Measurements from ENCODE around the gene TM4SF5.

Gene TM4SF5, protein sequence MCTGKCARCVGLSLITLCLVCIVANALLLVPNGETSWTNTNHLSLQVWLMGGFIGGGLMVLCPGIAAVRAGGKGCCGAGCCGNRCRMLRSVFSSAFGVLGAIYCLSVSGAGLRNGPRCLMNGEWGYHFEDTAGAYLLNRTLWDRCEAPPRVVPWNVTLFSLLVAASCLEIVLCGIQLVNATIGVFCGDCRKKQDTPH

DNA sequence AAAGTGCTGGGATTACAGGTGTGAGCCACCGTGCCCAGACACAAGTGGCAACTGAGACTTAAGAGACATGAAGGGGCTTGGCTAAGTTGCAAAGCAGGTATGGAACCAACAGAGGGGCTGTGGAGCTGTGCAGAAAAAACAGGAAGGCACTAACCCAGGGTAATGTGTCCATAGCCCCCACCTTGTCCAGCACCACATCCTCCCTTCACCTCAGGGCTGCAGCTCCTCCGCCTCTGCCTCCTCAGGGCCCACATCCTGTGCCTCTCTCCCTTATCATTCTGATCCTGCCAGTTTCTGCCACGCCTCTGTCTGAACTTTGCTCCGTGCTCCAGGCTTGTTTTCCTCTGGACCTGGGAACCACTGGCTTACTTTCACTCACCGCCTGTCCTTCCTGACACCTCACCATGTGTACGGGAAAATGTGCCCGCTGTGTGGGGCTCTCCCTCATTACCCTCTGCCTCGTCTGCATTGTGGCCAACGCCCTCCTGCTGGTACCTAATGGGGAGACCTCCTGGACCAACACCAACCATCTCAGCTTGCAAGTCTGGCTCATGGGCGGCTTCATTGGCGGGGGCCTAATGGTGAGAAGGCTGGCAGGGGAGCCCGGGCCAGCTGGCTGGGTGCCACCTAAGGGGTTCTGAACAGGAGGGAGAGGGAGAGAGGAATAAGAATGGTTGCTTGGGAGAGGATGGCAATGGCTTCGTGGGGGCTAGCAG lies at the start of gene TM4SF5:
TSS of gene TM4SF5 (plus strand) at position 368 of the 716 bp plus-strand sequence. CDS start at position 405, 37 bp downstream.
- DNase-seq (ENCODE audit: low spot score), result no peak

DNA sequence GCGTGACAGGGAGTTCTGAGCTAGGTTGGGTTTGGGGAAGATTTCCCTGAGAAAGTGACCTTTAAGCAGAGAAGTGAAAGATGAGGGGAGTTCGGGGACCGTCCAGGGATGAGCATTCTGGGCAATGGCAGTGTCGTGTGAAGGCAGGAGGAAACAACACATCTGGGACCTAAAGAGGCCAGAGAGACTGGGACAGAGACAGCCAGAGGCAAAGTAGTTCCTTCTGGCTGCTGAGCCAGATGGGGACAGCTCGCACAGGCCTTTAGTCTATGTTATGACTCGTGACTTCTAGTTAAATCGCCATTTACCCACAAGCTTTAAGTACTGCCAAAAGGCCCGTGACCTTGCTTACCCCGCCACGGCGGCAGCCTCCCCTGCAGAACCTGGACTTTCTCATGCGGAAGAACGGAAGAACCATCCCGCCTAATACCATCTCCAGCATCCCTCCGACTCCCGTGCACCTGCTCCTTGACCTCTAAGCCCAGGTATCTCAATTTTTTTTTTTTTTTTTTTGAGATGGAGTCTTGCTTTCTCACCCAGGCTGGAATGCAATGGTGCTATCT lies 48.9 kb upstream of the TM4SF5 start:
- no peak for DNase-seq (ENCODE audit: low spot score)

DNA sequence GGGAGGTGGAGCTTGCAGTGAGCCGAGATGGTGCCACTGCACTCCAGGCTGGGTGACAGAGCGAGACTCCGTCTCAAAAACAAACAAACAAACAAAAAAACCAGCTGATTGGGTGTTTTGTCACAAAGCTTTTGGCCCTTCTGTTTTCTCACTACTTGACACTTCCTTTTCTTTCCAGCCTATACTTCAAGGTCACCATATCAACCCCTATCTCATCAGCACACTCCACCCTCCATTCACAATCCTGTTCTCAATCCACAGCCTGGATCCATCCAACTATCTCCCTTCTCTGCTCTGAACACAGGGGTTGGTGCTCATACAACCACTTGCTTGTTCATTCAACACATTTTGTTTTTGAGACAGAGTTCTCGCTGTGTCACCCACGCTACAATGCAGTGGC lies 47.0 kb upstream of the TM4SF5 start:
- DNase-seq (ENCODE audit: low spot score), result no peak

DNA sequence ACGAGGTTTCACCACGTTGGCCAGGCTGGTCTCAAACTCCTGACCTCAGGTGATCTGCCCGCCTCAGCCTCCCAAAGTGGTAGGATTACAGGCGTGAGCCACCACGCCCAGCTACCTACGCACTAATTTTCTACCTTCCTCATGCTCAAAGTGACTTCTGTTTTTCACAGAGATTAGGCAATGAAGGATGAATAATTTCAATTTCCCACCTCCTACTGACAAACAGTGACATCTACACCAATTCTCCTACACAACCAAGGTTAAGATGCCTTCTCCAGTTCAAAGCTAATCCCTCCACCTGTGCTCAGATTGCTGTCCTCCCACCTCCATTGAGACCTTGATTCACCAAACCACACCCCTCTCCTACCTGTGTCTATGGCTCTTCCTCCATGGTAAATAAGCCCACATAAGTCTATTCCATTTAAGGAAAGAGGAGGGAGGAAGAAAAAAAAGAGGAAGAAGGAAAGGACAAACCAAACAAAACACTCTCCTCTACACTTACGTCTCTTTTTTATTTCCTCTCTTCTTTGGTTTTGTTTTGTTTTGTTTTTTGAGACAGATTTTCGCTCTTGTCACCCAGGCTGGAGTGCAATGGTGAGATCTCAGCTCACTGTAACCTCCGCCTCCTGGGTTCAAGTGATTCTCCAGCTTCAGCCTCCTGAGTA lies 45.9 kb upstream of the TM4SF5 start:
- DNase-seq (ENCODE audit: low spot score), result no peak

DNA sequence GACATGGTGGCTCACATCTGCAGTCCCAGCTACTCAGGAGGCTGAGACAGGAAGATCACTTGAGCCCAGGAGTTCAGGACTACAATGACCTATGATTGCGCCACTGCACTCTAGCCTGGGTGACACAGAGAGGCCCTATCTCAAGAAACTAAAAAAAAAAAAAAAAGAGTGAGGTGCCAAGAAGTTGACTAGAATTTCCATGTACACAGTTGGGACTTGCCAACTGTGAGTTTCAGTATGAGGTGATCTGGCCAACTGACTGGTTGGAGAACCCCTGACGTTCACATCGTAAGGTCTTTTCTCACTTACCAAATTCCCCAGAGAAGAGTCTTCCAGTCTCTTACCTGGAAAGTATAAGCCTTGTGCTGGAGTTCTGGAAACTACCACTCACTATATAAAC lies 43.6 kb upstream of the TM4SF5 start:
- DNase-seq (ENCODE audit: low spot score), result no peak

DNA sequence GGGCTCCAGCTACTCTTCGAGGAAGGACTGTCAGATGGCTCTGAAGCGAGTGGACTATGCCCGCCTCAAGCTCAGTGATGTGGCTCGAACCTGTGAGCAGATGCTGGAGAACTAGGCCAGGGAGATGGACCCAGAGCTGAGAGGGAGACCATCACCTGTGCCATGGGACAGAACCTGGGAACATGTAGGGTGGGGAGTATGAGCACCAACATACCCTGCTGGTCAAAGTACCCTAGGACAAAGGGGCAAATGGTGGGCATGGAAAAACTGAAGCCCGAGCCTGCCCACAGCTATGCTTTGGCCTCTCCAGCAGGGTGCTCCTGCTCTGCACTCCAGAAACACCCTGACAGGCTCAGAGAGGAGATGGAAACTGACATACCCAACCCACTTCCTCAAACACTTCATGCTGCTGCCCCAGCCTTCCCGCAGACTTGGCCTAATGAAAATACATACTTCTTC lies 38.6 kb upstream of the TM4SF5 start:
- DNase-seq (ENCODE audit: low spot score), result no peak

DNA sequence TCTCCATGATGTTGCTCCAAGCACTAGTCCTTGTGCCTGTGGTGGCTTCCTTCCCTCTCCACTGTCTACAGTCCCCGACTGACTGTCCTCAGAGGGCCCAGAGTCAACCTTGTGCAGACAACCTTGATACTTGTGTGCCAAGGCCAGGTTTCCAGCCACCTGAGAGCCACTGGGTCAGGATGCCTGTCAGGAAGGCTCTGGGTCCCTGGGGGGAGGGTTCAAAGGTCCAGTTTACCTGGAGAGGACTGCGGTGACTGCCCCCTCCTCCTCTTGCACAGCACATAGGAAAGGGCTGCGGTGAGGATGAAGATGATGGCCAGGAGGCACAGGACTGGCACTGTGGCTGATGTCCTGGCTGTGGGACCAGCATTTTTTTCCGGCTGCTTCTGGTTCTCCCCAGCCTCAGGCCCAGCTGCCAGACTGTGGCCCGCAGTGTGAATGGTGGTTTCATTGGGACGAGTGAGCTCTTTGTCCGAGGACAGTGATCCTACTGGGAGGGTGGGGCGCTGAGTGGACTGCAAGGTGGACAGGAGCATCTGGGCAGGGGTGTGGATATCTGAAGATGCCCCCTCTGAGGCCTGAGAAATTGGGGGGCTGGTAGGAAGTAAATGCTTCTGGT lies 36.7 kb upstream of the TM4SF5 start:
- DNase-seq (ENCODE audit: low spot score), result no peak

DNA sequence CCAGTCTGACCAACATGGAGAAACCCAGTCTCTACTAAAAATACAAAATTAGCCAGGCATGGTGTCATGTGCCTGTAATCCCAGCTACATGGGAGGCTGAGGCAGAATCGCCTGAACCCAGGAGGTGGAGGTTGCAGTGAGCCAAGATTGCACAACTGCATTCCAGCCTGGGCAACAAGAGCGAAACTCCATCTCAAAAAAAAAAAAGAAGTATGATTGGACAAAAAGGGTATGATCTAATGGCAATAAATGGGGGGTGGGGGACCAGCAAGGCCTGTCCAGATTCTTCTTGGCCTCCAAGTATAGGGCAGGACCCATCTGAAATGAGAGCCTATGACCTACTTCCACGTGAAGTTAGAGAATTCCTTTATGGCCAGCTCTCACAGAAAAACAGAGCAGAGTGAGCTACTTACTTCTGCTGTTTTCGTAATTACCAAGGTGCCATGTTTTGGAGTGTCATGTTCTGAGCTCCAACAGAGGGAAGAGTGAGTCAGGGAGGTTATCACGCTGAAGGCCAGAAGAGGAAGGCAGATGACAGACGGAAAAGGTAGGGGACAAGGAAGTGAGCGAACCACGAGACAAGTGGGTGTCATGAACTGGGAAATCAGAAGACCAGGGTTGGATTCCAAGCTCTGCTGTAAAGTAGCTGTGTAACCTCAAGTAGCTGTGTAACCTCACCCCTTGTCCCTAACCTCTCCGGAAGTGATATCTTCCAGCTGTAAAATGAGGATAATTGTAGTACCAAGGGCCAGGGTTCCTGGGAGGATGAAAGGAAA lies 35.6 kb upstream of the TM4SF5 start:
- no peak for DNase-seq (ENCODE audit: low spot score)

DNA sequence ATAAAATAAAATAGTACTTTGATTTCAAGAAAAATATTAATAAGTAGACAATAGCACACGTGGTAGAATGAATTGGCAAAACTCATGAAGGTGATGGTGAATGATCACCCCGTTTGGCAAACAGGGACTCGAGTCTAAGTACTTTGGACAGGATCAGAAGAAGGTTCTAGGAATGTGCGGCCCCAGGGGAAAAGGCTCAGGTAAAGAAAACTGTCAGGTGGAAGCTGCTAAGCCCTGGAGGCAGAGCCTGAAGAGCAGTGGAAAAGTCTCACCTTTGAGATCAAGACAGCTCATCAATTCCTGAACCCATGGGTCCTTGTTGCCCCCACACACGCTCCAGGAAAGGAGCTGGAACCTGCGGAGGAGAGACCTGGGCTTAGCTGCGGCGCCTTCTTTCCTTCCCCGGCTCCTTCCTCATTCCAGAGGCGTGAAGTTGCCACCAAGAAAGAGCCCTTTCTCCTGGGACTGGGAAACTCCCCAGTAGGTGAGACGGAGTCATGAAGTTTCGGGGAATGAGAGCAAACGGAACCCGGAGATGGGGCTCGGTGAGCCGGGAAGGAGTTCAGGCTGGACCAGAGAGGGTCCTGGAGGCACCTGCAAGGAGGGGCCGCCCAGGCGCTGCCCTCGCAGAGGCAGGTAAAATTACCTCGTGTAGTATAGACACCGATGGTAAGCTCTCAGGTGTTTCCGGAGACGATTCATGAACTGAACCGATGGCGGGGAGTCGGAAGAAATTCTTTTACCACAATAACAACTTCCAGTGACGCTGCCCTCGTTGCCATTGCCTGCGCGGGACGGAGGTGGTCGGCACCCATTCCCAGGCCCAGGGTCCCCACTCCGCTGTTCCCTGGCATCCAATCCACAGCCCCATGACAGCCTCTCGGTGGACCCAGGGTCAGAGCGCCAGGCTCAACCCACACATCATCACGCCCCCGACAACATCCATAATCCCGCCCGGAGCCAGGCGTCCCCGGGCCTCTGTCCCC lies 33.3 kb upstream of the TM4SF5 start:
- no peak for DNase-seq (ENCODE audit: low spot score)

DNA sequence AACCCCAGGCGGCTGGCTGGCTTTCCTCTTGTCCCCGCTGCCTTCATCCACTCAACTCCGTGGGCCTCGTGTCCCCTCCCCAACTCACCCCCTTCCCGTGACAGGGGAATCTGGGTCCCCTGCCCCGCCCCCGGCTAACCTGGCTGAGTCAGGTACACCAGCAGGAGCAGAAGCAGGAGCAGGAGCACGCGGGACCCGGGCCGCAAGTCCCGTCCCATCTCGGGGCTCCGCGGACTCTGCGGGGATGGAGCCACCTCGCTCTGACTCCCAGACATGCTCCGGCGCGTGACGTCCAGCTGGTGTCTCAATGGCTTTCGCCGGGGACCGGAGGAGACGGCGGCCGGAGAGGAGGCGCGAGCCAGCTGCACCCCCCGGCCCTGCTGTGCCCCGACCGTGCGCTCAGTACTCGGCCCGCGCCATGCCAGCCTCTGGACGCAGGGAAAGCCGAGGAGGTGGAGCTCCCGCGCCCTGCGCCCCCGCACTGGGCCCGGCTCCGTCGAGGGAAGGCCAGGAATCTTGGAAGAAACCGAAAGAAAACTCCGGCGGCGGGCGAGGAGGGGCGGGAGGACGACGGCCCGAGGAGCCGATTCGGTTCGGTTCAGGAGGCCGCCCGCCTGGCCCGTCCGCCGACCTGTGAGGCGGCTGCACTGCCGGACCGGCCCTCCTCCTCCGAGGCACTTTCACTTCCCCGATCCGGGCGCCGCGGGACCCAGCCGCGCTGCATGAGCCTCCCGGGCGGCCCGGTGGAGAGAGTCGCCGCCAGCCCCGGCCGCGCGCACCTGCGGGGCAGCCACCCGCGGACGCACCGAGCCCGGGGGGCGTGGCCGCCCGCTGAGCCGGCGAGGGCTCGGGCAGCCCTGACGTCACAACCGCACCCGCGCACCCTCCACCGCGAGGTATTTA lies 32.3 kb upstream of the TM4SF5 start, which contains the start of the genes CXCL16 and ZMYND15:
TSS of gene CXCL16 (minus strand) at position 807 of the 903 bp plus-strand sequence. CDS start at position 218, 589 bp downstream.
TSS of gene ZMYND15 (plus strand) at position 712 of the 903 bp plus-strand sequence. CDS start 716 bp downstream, outside the sequence.
- DNase-seq (ENCODE audit: low spot score), result no peak

DNA sequence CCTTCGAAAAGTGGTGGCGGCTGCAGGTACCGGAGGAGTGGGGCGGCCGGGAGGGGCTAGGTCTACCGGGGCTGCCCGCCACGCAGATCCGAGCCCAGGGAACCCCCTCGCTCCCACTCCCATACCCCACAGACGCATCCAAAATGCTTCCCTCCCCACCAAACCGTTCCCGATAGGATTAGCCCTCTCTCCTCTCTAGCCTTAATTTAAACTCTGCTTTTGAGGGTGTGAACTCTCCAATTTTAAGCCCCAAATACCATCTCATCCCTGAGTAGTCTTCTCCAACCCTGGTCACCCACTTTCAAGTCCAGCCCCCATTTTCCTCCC lies 31.7 kb upstream of the TM4SF5 start:
- DNase-seq (ENCODE audit: low spot score), result no peak

DNA sequence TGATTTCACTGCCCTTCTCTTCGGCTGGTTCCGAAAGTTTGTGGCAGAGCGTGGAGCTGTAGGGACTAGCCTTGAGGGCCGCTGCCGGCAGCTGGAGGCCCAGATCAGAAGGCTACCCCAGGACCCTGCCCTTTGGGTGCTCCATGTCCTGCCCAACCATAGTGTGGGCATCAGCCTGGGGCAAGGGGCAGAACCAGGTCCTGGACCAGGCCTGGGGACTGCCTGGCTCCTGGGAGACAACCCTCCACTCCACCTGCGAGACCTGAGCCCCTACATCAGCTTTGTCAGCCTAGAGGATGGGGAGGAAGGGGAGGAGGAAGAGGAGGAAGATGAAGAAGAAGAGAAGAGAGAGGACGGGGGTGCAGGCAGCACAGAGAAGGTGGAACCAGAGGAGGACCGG lies 31.1 kb upstream of the TM4SF5 start:
- DNase-seq (ENCODE audit: low spot score), result no peak

DNA sequence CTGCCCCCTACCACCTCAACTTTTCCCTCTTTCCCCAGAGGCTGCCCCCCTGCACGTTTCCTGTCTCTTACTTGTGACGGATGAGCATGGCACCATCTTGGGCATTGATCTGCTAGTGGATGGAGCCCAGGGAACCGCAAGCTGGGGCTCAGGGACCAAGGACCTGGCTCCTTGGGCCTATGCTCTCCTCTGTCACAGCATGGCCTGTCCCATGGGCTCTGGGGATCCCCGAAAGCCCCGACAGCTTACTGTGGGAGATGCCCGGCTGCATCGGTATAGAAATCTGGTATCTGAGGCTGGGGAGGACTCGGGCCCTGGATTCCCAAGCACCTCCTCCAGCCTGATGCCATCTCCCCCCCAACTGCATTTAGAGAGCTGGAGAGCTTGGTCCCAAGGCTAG lies 30.1 kb upstream of the TM4SF5 start:
- no peak for DNase-seq (ENCODE audit: low spot score)

DNA sequence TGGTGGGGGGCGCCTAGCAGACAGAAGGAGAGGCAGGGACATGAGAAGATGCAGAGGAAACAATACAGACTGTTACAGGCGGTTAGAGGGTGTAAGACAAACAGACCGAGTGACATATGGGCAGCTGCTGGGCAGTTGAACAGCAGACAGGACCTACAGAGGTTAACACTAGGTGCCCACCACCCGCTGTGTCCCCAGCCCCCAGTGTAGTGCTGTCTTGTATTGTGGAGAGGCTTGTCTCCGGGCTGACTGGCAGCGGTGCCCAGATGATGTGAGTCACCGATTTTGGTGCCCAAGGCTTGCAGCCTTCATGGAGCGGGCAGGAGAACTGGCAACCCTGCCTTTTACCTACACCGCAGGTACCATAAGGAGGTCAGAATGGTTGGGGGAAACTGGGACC lies 29.6 kb upstream of the TM4SF5 start:
- DNase-seq (ENCODE audit: low spot score), result no peak

DNA sequence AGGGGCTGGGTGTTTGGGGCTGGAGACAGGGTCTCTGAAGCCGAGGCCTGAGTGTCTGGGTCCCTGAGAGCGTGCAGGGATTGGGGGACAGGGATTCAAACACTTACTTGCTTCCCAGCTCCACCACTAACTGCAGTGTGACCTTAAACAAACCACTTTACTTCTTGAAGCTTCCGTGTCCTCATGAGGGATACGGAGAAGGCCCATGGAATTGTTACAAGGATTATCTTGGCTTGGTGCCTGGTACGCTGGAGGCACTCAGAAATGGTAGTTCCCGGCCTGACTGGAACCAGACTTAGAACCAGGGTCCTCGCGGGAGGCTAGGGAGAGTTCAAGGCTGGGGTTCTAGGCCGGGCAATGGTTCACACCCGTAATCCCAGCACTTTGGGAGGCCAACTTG lies 29.1 kb upstream of the TM4SF5 start:
- no peak for DNase-seq (ENCODE audit: low spot score)

DNA sequence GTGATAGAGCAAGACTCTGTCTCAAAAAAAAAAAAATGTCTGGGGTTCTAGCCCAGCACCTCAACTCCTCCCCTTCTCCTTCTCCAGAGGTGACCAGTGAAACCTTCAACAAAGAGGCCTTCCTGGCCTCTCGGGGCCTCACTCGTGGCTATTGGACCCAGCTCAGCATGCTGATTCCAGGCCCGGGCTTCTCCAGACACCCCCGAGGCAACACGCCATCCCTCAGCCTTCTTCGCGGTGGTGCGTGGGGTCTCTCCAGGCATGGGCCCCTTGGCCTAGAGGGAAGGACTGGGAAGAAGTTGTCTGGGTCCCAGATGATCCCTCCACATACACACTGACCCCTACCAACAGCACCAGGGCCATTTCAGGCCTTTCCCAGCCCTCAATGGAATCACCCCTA lies 28.5 kb upstream of the TM4SF5 start:
- DNase-seq (ENCODE audit: low spot score), result no peak

DNA sequence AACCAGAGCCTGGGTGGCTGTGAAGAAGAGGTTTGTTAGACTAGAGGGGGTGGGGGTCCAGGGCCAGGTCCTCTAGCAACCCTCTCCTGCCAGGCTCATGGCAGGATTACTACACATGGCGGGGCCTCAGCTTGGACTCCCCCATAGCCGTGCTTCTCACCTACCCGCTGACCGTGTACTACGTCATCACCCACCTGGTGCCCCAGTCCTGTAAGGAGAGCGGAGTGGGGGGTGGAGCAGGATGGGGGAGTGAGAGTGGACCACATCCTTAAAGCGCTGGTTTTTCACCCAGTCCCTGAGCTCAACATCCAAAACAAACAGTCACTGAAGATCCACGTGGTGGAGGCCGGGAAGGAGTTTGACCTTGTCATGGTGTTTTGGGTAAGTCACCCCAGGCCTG lies 27.8 kb upstream of the TM4SF5 start:
- no peak for DNase-seq (ENCODE audit: low spot score)

DNA sequence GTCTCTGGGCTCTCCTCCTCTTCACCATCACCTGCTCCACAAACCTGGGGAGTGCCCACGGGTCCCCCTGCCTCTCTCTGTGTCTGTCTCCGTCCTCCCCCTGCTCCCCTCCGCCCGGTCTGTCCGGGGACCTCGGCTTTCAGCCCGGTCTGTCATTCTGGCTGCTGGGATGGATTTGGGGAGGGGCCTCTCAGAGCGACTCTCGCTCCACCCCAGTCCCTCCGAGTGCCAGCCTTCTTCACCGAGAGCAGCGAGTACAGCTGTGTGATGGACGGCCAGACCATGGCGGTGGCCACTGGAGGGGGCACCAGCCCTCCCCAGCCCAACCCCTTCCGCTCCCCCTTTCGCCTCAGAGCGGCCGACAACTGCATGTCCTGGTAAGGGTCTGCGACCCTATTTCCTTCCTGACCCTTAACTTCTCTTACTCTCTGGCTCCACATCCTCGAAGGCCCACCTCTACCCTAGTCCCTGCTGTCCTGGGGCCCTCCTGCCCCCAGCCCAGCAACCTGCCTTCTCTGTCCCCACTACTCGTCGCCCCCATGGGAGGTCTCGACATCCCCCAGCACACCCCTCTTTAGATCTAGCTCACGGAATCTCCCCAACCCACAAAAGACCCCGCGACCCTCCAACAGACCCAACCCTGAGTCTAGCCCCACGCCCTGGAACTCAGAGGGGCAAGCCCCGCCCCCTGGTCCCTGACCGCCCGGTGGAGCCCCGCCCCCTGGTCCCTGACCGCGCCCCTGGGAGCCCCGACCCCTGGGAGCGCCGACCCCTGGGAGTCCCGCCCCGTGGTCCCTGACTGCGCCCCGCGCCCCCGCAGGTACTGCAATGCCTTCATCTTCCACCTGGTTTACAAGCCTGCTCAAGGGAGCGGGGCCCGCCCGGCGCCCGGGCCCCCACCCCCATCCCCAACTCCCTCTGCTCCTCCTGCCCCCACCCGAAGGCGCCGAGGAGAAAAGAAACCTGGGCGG lies 26.4 kb upstream of the TM4SF5 start:
- DNase-seq (ENCODE audit: low spot score), result no peak
